Body of pancreas (tissue), 4 donors: Measurements from ENCODE around the gene AUTS2.

Source experiments
- CTCF ChIP-seq, 7 experiments: fragments of 450-650 bp in 4 of 7; fragments of 200-600 bp in 3 of 7; sonication (generic) in 3 of 7; IDR thresholded peaks; one replicate each; pipeline ENCODE4 v1.5.1; 2016 to 2019; ENCODE audit warnings: antibody characterized with exemption in 7 of 7
- POLR2A ChIP-seq, 3 donors: fragments of 450-650 bp; IDR thresholded peaks; one replicate each; pipeline ENCODE4 v1.6.1; 2016; ENCODE audit warnings: antibody characterized with exemption in 3 of 3, mild to moderate bottlenecking in 2 of 3

- TF ChIP-seq CTCF (IDR thresholded peaks at IDR 0.05) (peak in 3 of 7 experiments; percentile 5 to 30 (median 28)), POLR2A (IDR thresholded peaks at IDR 0.05) (no peak)
Measured at GRCh38 chr7:70042533-70042932, 444.3 kb downstream of the AUTS2 start.
